SJSA1 (cell line): ENCODE measurements around the gene TOP3A. TPM values are rescaled to one million over a fixed set of nuclear protein-coding genes. Genes with fewer than 3 reads are reported as not detected.

Source experiments
- DNase-seq, 2 experiments: peaks; one replicate each; pipeline ENCODE4 v3.0.0-alpha.2; 2015 to 2020; ENCODE audit warnings: low spot score in 2 of 2, low read depth in 1 of 2
- H3K27ac ChIP-seq: fragments of 250-450 bp; sonication (Bioruptor Pico); 2 replicates; pipeline ENCODE4 v1.5.1; 2020; ENCODE audit warnings: mild to moderate bottlenecking, moderate library complexity
- H3K27me3 ChIP-seq: fragments of 250-450 bp; sonication (Bioruptor Pico); replicated peaks from 2 replicates; pipeline ENCODE4 v1.5.1; 2020; ENCODE audit warnings: mild to moderate bottlenecking, moderate library complexity
- H3K36me3 ChIP-seq: fragments of 250-450 bp; sonication (Bioruptor Pico); 2 replicates; pipeline ENCODE4 v1.5.1; 2020; ENCODE audit warnings: mild to moderate bottlenecking
- H3K4me1 ChIP-seq: fragments of 250-450 bp; sonication (Bioruptor Pico); replicated peaks from 2 replicates; pipeline ENCODE4 v1.6.1; 2021; ENCODE audit warnings: mild to moderate bottlenecking
- H3K4me3 ChIP-seq: fragments of 250-450 bp; sonication (Bioruptor Pico); 2 replicates; pipeline ENCODE4 v1.5.1; 2020; ENCODE audit warnings: mild to moderate bottlenecking
- H3K9me3 ChIP-seq: fragments of 250-450 bp; sonication (Bioruptor Pico); replicated peaks from 2 replicates; pipeline ENCODE4 v1.5.1; 2020; ENCODE audit warnings: mild to moderate bottlenecking
- total RNA-seq: library from RNA; depleted of rRNA; stranded (reverse); fragments of >200 nt; shearing (Covaris generic); gene quantifications from 2 replicates; pipeline ENCODE4 v1.2.3, GENCODE V29; 2014

The TOP3A gene
- total RNA-seq, 1 experiment from 2014 or later: 38.4 TPM

- Histone ChIP-seq H3K27me3 (no peaks in the 10 kb centered on the region), H3K9me3 (no peaks in the 10 kb centered on the region), H3K4me3 (no peak overlapping the region), H3K4me1 (no peaks in the 10 kb centered on the region), H3K36me3 (peaks cover 38% of the 10 kb centered on the region), H3K27ac (no peak overlapping the region)
- no peak for DNase-seq
Measured at GRCh38 chr17:18332909-18333489, 18.2 kb upstream of the TOP3A start.

DNA sequence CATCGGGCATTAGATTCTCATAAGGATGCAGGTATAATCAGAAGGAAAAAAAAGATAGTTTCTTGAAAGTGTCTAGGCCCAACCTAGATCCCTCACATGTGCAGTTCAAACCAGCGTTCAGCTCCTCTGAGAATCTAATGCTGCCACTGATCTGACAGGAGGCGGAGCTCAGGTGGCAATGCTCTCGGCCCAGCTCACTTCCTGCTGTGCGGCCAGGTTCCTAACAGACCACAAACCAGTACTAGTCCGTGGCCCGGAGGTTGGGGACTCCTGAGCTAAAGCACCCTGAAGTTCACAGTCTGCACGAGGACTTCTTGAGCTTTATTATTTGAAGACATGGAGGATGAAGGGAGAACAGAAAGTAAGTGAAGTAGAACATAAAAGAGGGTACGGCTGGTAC is 17.1 kb upstream of the TOP3A start:
- Histone ChIP-seq H3K27ac (no peak overlapping the region), H3K4me1 (no peaks in the 10 kb centered on the region), H3K27me3 (no peaks in the 10 kb centered on the region), H3K9me3 (no peaks in the 10 kb centered on the region), H3K36me3 (peaks cover 45% of the 10 kb centered on the region), H3K4me3 (no peak overlapping the region)
- DNase-seq: no peak

GRCh38 chr17:18328643-18329204 is 13.9 kb upstream of the TOP3A start:
- no peak for DNase-seq
- Histone ChIP-seq H3K9me3 (no peaks in the 10 kb centered on the region), H3K27me3 (no peaks in the 10 kb centered on the region), H3K4me3 (no peak overlapping the region), H3K4me1 (no peaks in the 10 kb centered on the region), H3K27ac (no peak overlapping the region), H3K36me3 (peaks cover 61% of the 10 kb centered on the region)

DNA sequence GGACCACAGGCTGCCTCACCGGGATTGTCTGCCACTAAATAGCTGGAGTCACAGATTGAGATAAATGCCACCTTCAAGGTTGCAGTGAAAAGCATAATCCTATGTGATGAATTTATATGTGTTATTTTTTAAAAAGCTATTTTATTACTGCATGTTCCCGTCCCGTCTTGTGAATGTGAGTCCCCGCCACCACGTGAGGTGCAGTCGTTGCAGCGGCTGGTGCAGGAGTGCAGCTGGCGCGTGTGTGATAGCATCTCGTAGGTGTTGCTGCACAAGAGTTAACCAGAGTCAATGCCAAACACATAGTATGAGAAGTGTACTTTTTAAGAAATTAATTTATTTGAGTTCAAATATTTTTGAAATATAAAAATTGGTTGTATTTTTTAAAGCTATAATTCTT is 12.8 kb upstream of the TOP3A start:
- Histone ChIP-seq H3K27me3 (no peaks in the 10 kb centered on the region), H3K9me3 (no peaks in the 10 kb centered on the region), H3K36me3 (peaks cover 73% of the 10 kb centered on the region), H3K4me3 (no peak overlapping the region), H3K27ac (no peak overlapping the region), H3K4me1 (no peaks in the 10 kb centered on the region)
- DNase-seq: no peak

DNA sequence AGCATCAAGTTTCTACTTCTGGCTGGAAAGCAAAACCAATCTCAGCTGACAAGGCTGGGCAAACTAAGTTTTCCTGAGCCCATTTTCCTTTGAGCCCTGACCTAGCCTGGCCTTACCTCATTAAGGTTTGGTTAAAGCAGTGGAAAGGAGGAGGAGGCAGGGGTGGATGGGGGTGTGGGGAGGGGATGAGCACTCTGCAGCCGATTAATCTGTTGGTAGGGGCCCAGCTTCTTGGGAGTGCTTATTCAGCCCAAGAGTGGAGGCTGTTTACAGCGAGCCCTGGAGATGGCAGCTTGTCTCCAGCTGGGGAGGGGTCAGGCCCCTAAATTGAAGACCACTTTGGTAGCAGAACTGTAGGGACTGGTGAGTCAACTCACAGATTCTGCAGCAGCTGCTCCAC is 12.3 kb upstream of the TOP3A start:
- no peaks in the 10 kb centered on the region for H3K27me3 ChIP-seq
- H3K4me3 ChIP-seq: no peak overlapping the region
- no peaks in the 10 kb centered on the region for H3K4me1 ChIP-seq
- no peak for DNase-seq
- H3K27ac ChIP-seq: no peak overlapping the region
- H3K9me3 ChIP-seq: no peaks in the 10 kb centered on the region
- H3K36me3 ChIP-seq: peaks cover 77% of the 10 kb centered on the region

GRCh38 chr17:18326572-18326971 is 11.8 kb upstream of the TOP3A start:
- no peaks in the 10 kb centered on the region for H3K4me1 ChIP-seq
- H3K36me3 ChIP-seq: peaks cover 76% of the 10 kb centered on the region
- no peak overlapping the region for H3K27ac ChIP-seq
- H3K4me3 ChIP-seq: no peak overlapping the region
- H3K9me3 ChIP-seq: no peaks in the 10 kb centered on the region
- DNase-seq: no peak
- no peaks in the 10 kb centered on the region for H3K27me3 ChIP-seq

GRCh38 chr17:18326039-18326438 is 11.2 kb upstream of the TOP3A start:
- Histone ChIP-seq H3K27ac (no peak overlapping the region), H3K27me3 (no peaks in the 10 kb centered on the region), H3K4me3 (no peak overlapping the region), H3K36me3 (peaks cover 75% of the 10 kb centered on the region), H3K9me3 (no peaks in the 10 kb centered on the region), H3K4me1 (no peaks in the 10 kb centered on the region)
- no peak for DNase-seq

DNA sequence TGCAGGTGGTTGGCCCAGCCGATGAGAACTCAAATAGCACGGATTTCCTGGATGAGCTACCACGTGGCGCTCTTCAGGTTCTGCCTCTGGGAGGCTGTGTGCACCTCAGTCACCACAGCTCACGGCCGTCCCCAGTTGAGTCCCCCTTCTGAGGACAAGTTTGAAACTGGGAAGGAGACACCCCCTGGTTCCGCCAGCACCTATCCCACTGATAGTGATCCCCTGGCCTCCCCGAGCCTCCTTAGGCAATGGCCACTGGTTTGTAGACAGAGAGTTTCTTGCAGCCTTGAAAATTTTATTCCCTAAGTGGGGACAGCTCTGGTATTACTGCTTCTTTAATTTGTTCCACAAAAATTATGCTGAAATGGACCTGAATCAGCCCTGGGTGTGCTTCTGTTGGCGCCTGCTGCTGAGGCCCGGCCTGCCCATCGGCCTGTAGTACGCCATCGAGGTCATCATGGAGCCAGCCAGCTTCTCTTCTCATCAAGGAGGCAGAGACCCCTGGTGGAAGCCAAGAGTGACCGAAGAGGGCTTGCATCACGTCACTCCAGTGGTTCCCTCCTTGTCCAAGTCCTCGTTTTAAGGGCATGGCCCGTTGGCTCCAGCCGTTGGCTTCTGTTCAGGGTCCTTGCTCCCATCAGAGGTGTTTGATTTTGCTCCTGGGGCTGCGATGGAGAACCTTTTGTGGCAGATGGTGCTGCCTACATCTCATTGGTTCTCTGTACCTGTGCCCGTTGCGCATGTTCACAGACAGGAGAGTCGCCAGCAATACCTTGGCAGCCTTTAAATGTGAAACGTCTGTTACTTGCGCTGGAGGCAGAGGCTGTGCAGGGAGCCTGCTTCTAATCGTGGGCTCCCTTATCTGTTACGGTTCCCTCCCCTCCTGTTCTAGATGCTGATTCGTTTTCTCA is 9.6 kb upstream of the TOP3A start:
- no peaks in the 10 kb centered on the region for H3K4me1 ChIP-seq
- H3K27me3 ChIP-seq: no peaks in the 10 kb centered on the region
- no peak overlapping the region for H3K4me3 ChIP-seq
- peaks cover 76% of the 10 kb centered on the region for H3K36me3 ChIP-seq
- no peak for DNase-seq
- H3K9me3 ChIP-seq: no peaks in the 10 kb centered on the region
- no peak overlapping the region for H3K27ac ChIP-seq

GRCh38 chr17:18323507-18324139 is 8.8 kb upstream of the TOP3A start:
- DNase-seq: no peak
- no peaks in the 10 kb centered on the region for H3K9me3 ChIP-seq
- H3K36me3 ChIP-seq: peaks cover 76% of the 10 kb centered on the region

GRCh38 chr17:18323007-18323406 is 8.2 kb upstream of the TOP3A start:
- no peak overlapping the region for H3K4me3 ChIP-seq
- no peaks in the 10 kb centered on the region for H3K9me3 ChIP-seq
- H3K36me3 ChIP-seq: peaks cover 74% of the 10 kb centered on the region
- DNase-seq: no peak
- no peak overlapping the region for H3K27ac ChIP-seq
- no peaks in the 10 kb centered on the region for H3K27me3 ChIP-seq
- H3K4me1 ChIP-seq: no peaks in the 10 kb centered on the region

More at GRCh38 chr17:18323507-18324139, 8.8 kb upstream of the TOP3A start:
- Histone ChIP-seq H3K27me3 (no peaks in the 10 kb centered on the region), H3K4me3 (no peak overlapping the region), H3K4me1 (no peaks in the 10 kb centered on the region), H3K27ac (no peak overlapping the region)

- Histone ChIP-seq H3K9me3 (no peaks in the 10 kb centered on the region), H3K4me3 (no peak overlapping the region), H3K36me3 (peaks cover 75% of the 10 kb centered on the region), H3K27me3 (no peaks in the 10 kb centered on the region), H3K27ac (no peak overlapping the region), H3K4me1 (no peaks in the 10 kb centered on the region)
- no peak for DNase-seq
Measured at GRCh38 chr17:18322522-18322921, 7.7 kb upstream of the TOP3A start.

DNA sequence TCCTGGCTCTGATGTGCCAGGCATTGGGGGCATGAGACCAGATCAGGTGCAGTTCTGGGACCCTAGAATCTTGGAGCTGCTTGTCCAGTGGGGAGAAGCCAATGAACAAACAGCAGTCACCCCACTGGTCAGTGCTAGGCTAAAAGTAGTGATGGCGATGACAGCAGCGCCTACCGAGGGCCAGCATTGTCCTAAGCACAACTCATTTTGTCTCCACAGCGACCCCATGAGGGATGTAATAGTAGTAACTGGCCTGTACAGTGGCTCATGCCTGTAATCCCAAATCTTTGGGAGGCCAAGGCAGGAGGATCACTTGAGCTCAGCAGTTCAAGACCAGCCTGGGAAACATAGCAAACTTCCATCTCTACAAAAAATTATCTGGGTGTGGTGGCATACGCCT is 6.5 kb upstream of the TOP3A start:
- no peak overlapping the region for H3K4me3 ChIP-seq
- no peak for DNase-seq
- H3K36me3 ChIP-seq: peaks cover 77% of the 10 kb centered on the region
- H3K4me1 ChIP-seq: peaks cover 2% of the 10 kb centered on the region
- H3K27me3 ChIP-seq: no peaks in the 10 kb centered on the region
- H3K27ac ChIP-seq: no peak overlapping the region
- no peaks in the 10 kb centered on the region for H3K9me3 ChIP-seq

DNA sequence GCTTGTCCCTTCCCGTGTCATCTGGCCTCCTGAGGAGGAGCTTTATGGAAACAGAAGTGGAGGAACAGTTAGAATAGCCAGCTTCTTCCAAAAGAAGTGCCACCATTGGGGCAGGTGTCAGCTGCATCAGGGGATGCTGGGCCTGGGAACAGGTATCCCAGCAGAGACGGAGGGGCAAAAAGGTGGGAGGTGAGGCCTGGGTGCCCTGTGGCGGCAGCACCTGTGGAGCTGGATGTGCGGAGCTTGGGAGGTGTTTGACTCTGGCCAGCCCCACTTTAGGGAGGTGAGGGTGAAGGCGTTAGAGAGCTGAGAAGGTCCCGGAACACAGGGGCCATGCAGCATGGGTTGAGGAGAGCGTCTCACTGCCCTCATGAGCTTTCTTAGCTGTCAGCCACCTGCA is 5.5 kb upstream of the TOP3A start:
- peaks cover 8% of the 10 kb centered on the region for H3K4me1 ChIP-seq
- H3K27me3 ChIP-seq: no peaks in the 10 kb centered on the region
- no peak overlapping the region for H3K27ac ChIP-seq
- peaks cover 77% of the 10 kb centered on the region for H3K36me3 ChIP-seq
- H3K9me3 ChIP-seq: no peaks in the 10 kb centered on the region
- H3K4me3 ChIP-seq: no peak overlapping the region
- no peak for DNase-seq
